HG02973 (cell line): Measurements from ENCODE around the gene ASAP2.
A peak's percentile ranks its signal among the peaks of the same experiment; 100 is the strongest.

Experiments
- ATAC-seq: cut with Tn5 transposase; IDR thresholded peaks from one replicate; pipeline ENCODE4 v1.9.1; 2021; ENCODE audit warnings: moderate library complexity; ENCODE audit not compliant: unreplicated experiment

Gene ASAP2

DNA sequence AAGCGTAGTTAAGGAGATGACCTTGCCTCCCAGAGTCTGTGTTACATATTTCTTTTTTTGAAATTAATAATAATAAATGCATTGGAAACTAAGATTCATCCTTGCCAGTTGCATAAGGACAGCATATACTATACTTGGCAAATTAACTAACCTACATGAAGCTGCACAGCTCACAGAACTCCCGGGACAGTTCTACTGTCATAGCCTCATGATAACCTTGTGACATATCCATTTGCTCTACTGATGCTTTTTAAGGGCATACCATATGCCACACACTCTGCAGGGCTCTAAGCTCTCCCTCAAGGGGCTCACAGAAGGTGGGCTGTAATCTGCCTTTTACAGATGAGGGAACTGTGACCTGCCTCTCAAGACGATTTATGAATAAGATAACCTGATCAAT is 212.9 kb downstream of the ASAP2 start:
- ATAC-seq, result no peak

DNA sequence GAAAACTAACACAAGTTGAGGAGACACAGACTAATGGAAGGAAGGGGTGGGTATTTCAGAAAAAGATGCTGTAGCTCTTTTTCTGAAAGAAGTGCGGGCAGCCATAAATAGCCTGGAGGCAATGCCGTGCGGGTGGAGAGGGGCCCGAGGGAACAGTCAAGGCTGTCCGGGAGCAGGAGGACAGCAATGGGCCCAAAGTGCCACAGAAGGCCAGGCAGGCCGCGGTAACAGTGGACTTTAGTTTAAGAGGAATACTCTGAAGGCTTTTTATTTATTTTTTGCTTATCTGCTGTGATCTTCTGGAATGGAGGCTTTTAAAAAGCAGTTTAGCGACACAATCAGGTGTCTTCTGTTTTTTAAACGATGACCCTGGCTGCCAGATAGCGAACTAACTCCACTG is 213.9 kb downstream of the ASAP2 start:
- ATAC-seq, result no peak

- peak; percentile 4 for ATAC-seq
Measured at GRCh38 chr2:9422321-9423099, 215.9 kb downstream of the ASAP2 start.

DNA sequence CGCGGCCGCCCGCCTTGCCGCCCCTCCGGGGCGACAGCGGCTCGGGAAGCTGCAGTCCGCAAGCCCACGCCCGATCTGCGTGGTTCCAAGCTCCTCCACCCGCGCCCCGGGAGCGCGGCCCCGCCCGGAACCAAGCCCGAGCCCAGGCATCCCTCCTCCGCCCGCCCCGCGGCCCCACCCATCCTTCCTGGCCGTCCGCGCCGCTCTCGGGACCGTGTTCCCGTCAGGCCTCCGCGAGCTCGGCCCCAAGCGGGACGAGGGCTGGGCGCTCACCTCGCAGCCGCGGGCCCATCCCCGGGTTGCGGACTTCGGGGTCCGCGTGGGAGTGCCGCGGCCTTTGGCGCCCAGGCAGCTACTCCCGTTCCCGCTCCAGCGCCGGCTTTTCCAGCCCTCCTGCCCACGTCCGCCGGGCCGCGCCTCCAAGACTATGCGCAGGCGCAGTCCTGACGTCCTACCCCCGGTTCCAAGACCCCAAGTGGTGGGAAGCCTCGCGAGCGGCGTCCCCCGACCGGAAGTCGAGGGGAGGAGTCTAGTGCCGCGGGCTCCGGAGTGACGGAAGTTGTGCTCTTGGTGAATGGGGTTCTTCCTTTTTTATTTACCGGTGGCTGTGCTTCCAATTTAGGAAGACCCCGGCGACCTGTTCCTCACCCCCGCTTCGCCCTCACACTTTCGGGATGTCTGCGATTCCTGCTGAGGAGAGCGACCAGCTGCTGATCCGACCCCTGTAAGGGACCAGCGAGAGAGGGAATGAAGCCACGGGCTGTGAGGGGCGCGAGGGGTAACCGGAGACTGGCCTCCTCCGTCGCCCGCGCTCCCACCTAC is 216.7 kb downstream of the ASAP2 start, which contains the start of the genes CPSF3 and ITGB1BP1:
CPSF3 (plus strand) TSS at position 555 of the 822 bp plus-strand sequence; CDS start at position 675, 120 bp downstream.
ITGB1BP1 (minus strand) TSS at position 429 of the 822 bp plus-strand sequence. CDS start 4,831 bp downstream, outside the sequence.
- peak; percentile 85 for ATAC-seq

DNA sequence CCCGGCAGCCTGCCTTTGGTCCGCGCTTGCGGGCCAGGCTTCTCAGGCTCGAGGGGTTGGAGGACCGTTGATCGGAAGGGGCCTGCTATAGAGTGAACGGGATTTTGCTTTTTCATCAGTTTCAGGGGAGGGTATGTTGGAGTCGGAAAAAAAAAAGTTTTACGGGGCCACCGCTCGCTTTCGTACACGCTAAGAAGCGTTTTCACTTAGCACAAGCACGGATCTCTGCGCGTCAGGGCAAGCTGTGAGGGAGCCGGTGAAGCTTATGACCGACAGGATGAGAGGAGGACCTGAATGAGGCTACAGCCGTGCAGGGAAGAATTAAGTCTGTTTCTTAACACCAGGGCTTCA is 217.3 kb downstream of the ASAP2 start:
- ATAC-seq, result peak; percentile 19

DNA sequence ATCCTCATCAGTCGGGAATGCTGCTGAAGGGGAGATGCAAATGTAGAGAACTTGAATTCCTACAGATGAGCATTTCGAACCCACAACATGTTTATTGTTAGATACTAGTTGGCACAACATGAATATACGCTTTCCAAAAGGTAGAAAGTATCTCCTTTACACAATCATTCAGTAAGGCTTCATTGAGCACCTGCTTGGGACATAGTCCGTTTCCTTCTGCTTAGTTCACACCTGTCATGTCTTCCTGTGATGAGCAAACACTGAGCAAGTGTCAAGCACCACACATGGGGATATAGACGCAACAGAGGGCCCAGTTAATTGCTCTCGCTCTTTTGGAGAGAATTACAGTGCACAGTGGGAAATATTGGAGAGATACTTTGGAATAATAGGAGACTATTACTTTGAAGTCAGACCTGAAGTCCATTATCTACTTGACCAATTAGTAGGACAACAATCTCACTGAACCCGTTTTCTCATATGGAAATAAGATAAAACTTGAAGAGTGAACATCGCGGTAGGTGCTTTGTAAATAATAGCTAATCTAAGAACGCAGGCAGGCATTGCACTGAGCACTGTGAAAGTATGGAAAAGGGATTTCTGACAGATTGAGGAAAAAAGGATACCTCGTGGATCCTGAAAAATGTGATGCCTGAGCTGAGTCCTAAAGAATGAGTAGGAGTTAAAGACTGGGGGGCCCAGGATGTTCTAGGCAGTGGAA is 218.0 kb downstream of the ASAP2 start:
- ATAC-seq, result no peak

DNA sequence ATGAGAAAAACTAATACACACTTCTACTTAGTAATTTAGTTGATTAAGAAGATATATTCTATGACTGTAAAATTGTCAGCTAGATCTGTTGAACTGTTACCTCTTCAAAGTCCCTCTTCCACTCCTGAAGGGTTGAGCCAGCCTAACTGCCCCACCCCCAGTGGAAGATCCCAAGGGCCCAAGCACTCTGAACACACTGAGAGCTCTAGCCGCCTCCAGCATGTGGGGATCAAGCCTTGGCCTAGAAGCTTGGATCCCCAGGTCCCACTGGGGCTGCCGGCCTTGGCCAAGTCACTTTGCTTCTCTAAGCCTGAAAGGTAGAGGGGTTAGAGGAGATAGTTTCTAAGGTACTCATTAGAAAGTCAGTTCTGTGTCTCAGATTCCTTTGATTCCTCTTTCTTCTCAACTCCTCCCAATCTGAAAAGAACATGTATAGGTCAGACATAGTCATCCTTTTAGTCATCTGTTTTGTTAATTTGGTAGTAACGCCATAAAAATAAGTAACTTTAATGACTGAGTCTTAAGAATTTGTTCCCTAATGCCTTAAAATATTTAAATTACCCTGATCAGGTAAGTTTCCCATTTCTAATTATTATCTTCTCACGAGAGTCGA is 222.5 kb downstream of the ASAP2 start:
- no peak for ATAC-seq

DNA sequence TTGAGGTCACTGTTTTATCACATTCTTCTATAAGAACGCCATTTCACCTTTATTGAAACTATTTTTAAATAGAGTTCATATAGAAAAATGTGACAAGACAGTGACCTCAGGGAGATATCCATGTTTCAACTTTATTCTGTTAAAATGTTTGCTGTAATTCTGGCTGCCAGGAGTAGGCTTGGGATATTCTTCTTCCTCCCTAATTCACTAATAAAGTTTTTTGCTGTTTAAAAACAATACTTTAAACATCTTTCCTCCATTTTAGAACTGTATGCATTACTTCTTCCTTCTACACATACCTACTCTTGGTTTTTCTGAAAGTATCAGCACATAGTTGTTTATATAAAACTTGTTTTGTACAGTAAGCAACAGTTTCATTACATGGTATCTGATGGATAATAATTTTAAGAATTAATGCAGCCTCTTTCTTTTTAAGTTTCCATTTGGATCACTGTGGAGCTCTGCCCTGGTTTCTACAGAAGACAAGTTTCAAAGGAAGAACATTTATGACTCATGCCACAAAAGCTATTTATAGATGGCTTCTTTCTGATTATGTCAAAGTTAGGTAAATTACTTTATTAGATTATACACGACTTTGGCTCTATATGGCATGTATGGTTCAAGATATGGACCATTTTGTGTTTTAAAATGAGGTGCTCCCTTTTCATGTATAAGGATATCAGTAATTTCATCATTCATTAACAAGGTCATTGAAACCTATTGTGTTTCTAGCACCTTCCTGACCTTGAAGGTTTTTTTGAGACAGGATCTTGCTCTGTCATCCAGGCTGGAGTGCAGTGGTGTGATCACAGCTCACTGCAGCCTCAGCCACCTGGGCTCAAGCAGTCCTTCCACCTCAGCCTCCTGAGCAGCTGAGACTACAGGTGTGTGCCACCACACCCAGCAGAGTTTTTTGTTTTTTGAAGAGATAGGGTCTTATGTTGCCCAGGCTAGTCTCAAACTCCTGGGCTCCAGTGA is 224.0 kb downstream of the ASAP2 start:
- no peak for ATAC-seq

- ATAC-seq, result no peak
Measured at GRCh38 chr2:9434489-9434888, 227.9 kb downstream of the ASAP2 start.

DNA sequence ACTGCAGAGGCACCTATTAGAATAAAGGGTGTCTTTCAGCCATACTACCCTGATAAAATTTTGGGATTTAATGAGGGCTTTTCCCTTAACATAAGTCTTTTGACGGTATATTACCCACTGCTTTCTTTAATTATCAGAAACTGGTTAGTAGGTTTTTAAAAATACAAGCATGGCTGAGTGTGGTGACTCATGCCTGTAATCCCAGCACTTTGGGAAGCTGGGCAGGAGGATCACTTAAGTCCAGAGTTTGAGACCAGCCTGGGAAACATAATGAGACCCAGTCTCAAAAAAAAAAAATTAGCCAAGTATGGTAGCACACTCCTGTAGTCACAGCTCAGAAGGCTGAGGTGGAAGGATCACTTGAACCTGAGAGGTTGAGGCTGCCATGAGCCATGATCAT is 232.9 kb downstream of the ASAP2 start:
- ATAC-seq, result no peak

- no peak for ATAC-seq
Measured at GRCh38 chr2:9440058-9440727, 233.6 kb downstream of the ASAP2 start.

GRCh38 chr2:9441556-9441955 is 234.9 kb downstream of the ASAP2 start:
- no peak for ATAC-seq

- ATAC-seq, result no peak
Measured at GRCh38 chr2:9443526-9443925, 236.9 kb downstream of the ASAP2 start.

GRCh38 chr2:9445089-9445488 is 238.5 kb downstream of the ASAP2 start:
- no peak for ATAC-seq

DNA sequence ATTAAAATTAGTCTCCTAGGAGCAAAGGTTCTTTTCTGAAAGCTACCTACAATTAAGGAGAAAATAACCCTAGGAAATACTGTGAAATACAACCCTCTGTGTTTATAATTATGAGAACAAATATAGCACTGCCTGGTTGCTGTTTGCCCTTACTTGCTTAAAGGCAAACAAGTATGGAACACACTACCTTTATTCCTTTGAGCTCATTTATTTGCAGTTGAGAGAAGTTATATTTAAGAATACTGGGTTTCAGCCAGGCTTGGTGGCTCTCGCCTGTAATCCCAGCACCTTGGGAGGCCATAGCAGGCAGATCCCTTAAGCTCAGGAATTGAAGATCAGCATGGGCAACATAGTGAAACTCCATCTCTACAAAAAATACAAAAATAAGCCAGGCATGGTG is 244.6 kb downstream of the ASAP2 start:
- no peak for ATAC-seq
